Testis (tissue), 3 donors: ENCODE measurements around the gene MYL10. TPM values are rescaled to one million over a fixed set of nuclear protein-coding genes. Genes with fewer than 3 reads are reported as not detected.

ENCODE experiments used
- DNase-seq: peaks from one replicate; pipeline ENCODE4 v3.0.0-alpha.2; 2019
- H3K27ac ChIP-seq, 2 donors: fragments of 200-600 bp; sonication (generic); one replicate each; pipeline ENCODE4 v1.5.1; 2019
- H3K27me3 ChIP-seq: fragments of 200-600 bp; sonication (generic); one replicate; pipeline ENCODE4 v1.5.1; 2019
- H3K36me3 ChIP-seq: fragments of 200-600 bp; sonication (generic); one replicate; pipeline ENCODE4 v1.5.1; 2017; ENCODE audit warnings: low read depth; ENCODE audit errors: missing control alignments
- H3K4me1 ChIP-seq: fragments of 200-600 bp; sonication (generic); one replicate; pipeline ENCODE4 v1.5.1; 2019
- H3K4me3 ChIP-seq, 2 donors: fragments of 200-600 bp; sonication (generic); one replicate each; pipeline ENCODE4 v1.5.1; 2017 to 2019
- H3K9me3 ChIP-seq: fragments of 200-600 bp; sonication (generic); one replicate; pipeline ENCODE4 v1.5.1; 2017
- CTCF ChIP-seq, 3 experiments: fragments of 450-650 bp in 2 of 3; fragments of 200-600 bp in 1 of 3; sonication (generic) in 1 of 3; IDR thresholded peaks; one replicate each; pipeline ENCODE4 v1.5.1; 2016 to 2019; ENCODE audit warnings: antibody characterized with exemption in 3 of 3, mild to moderate bottlenecking in 2 of 3, moderate library complexity in 1 of 3
- POLR2A ChIP-seq: fragments of 450-650 bp; IDR thresholded peaks from one replicate; pipeline ENCODE4 v1.6.1; 2017; ENCODE audit warnings: antibody characterized with exemption, mild to moderate bottlenecking, moderate library complexity
- WGBS, 2 donors: methylation state at CpG; one replicate each; pipeline ENCODE4 v1.1.5; 2018; 5-methylcytosine and 5-hydroxymethylcytosine counted together
- intact Hi-C: fragments of 100-400 bp; cut with DNase I; formaldehyde crosslinking; loops from one replicate; pipeline ENCODE4 v1.15.1; 2023; ENCODE audit warnings: low total_unique reads
- polyA plus RNA-seq: library from polyadenylated mRNA; stranded (reverse); fragments of 350-450 nt; fragmentation: Illumina TruSeq; extraction: RNeasy Lipid Tissue Mini Kit (QIAGEN cat#74804); gene quantifications from one replicate; pipeline ENCODE4 v1.2.3, GENCODE V29; 2014; ENCODE audit warnings: low read depth, low replicate concordance; ENCODE audit not compliant: insufficient read depth
- total RNA-seq, 2 donors: library from RNA; depleted of rRNA; stranded (reverse); fragments of >200 nt; gene quantifications; one replicate each; pipeline ENCODE4 v1.2.3, GENCODE V29; 2016

The MYL10 gene
- total and polyA plus RNA-seq, 3 donors from 2014 or later, result not detected

- no peak for TF ChIP-seq POLR2A
- no peak for TF ChIP-seq CTCF (IDR thresholded peaks at IDR 0.05)
- WGBS, 2 donors, result 60 to 63% methylated on average over 2 of the region's 2 CpGs
- no peaks in the 10 kb centered on the region for H3K9me3 ChIP-seq
- H3K27me3 ChIP-seq, result no peaks in the 10 kb centered on the region
- no peaks in the 10 kb centered on the region for H3K36me3 ChIP-seq
- DNase-seq, result no peak
- intact Hi-C loops, result no loop called here
- H3K4me3 ChIP-seq, result no peak overlapping the region
- H3K27ac ChIP-seq, result no peak overlapping the region
- no peaks in the 10 kb centered on the region for H3K4me1 ChIP-seq
Observed at GRCh38 chr7:101575168-101575567, 53.9 kb downstream of the MYL10 start.

- H3K9me3 ChIP-seq, result no peaks in the 10 kb centered on the region
Observed at GRCh38 chr7:101572156-101572555, 56.9 kb downstream of the MYL10 start.

GRCh38 chr7:101567230-101567629 is 61.9 kb downstream of the MYL10 start:
- intact Hi-C loops, result no loop called here
- H3K36me3 ChIP-seq, result no peaks in the 10 kb centered on the region
- no peak for DNase-seq
- no peak overlapping the region for H3K4me3 ChIP-seq
- 89 to 97% methylated on average over 7 of the region's 7 CpGs for WGBS, 2 donors
- no peak for TF ChIP-seq CTCF (IDR thresholded peaks at IDR 0.05)
- no peak for TF ChIP-seq POLR2A
- H3K27me3 ChIP-seq, result no peaks in the 10 kb centered on the region
- H3K4me1 ChIP-seq, result no peaks in the 10 kb centered on the region
- H3K9me3 ChIP-seq, result no peaks in the 10 kb centered on the region
- no peak overlapping the region for H3K27ac ChIP-seq

More at GRCh38 chr7:101572156-101572555, 56.9 kb downstream of the MYL10 start:
- intact Hi-C loops, result no loop called here
- no peak for DNase-seq
- no peaks in the 10 kb centered on the region for H3K36me3 ChIP-seq
- no peak overlapping the region for H3K4me3 ChIP-seq
- H3K27me3 ChIP-seq, result no peaks in the 10 kb centered on the region
- TF ChIP-seq POLR2A, result no peak
- TF ChIP-seq CTCF (IDR thresholded peaks at IDR 0.05), result no peak
- no peak overlapping the region for H3K27ac ChIP-seq
- WGBS, 2 donors, result 97 to 98% methylated on average over 2 of the region's 2 CpGs
- no peaks in the 10 kb centered on the region for H3K4me1 ChIP-seq

GRCh38 chr7:101565601-101566209 is 63.4 kb downstream of the MYL10 start:
- no peak for DNase-seq
- intact Hi-C loops, result no loop called here
- no peak overlapping the region for H3K27ac ChIP-seq
- 80 to 93% methylated on average over 8 of the region's 8 CpGs for WGBS, 2 donors
- H3K4me3 ChIP-seq, result no peak overlapping the region
- no peaks in the 10 kb centered on the region for H3K9me3 ChIP-seq
- TF ChIP-seq POLR2A (no peak), CTCF (IDR thresholded peaks at IDR 0.05) (no peak)
- no peaks in the 10 kb centered on the region for H3K36me3 ChIP-seq
- no peaks in the 10 kb centered on the region for H3K27me3 ChIP-seq
- no peaks in the 10 kb centered on the region for H3K4me1 ChIP-seq

GRCh38 chr7:101564778-101565211 is 64.3 kb downstream of the MYL10 start:
- Histone ChIP-seq H3K27ac (no peak overlapping the region), H3K4me1 (no peaks in the 10 kb centered on the region), H3K27me3 (no peaks in the 10 kb centered on the region), H3K4me3 (no peak overlapping the region), H3K36me3 (no peaks in the 10 kb centered on the region), H3K9me3 (no peaks in the 10 kb centered on the region)
- 23 to 42% methylated on average over 10 to 16 of the region's 16 CpGs for WGBS, 2 donors
- TF ChIP-seq CTCF (IDR thresholded peaks at IDR 0.05) (no peak), POLR2A (no peak)
- DNase-seq, result no peak
- intact Hi-C loops, result no loop called here
